HL-60 (cell line): ENCODE measurements around the gene PIM2.

Source experiments
- GABPA ChIP-seq: IDR thresholded peaks from 2 replicates; pipeline ENCODE4 v1.6.1; 2012; ENCODE audit warnings: low read depth
- POLR2AphosphoS5 ChIP-seq: IDR thresholded peaks from 2 replicates; pipeline ENCODE4 v1.6.1; 2012; ENCODE audit warnings: low read depth
- TF ChIP-seq, protein P1 (sequence below): IDR thresholded peaks from one replicate; pipeline ENCODE4 v1.5.1; 2011; ENCODE audit warnings: low read length, control low read depth, inconsistent platforms; ENCODE audit not compliant: insufficient read depth
- TF ChIP-seq, protein P2 (sequence below): IDR thresholded peaks from 2 replicates; pipeline ENCODE4 v1.6.1; 2012; ENCODE audit warnings: low read depth; ENCODE audit not compliant: insufficient replicate concordance

DNA sequence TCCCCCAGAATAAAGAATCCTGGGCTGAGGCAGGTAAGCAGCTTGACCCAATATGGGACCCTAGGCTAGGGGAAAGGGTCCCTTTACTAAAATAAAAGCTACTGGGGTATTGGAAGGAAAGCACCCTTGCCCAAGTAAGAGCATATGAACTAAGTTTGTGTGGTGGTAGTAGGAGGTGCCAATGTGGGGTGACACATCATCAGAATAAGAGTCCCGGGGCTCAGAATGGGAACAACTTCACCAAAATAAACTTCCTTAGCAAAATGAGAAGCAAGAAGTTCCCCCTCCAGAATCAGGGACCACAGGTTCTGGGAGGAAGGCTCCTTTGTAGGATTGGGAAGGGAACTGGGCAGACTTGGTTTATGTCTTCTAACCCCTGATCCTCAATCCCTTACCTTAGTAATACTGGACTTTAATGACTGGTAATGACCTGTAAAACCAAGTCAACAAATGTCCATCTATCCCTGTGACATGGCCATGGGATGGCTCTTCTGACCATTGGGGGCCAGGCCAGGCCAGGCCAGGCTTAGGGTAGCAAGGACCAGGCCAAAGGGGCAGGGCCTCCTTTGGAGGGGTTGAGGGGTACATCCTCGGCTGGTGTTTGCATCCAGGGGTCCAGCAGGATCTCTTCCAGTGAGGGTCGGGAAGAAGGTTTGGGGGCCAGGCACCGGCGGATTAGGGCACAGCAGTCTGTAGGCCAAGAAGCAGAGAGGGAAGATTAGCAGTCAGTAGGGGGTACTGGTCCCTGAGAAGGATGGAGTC lies 5.0 kb downstream of the PIM2 start:
- TF ChIP-seq POLR2AphosphoS5 (no peak), GABPA (no peak)
- TF ChIP-seq, protein P1, sequence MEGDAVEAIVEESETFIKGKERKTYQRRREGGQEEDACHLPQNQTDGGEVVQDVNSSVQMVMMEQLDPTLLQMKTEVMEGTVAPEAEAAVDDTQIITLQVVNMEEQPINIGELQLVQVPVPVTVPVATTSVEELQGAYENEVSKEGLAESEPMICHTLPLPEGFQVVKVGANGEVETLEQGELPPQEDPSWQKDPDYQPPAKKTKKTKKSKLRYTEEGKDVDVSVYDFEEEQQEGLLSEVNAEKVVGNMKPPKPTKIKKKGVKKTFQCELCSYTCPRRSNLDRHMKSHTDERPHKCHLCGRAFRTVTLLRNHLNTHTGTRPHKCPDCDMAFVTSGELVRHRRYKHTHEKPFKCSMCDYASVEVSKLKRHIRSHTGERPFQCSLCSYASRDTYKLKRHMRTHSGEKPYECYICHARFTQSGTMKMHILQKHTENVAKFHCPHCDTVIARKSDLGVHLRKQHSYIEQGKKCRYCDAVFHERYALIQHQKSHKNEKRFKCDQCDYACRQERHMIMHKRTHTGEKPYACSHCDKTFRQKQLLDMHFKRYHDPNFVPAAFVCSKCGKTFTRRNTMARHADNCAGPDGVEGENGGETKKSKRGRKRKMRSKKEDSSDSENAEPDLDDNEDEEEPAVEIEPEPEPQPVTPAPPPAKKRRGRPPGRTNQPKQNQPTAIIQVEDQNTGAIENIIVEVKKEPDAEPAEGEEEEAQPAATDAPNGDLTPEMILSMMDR: no peak
- TF ChIP-seq, protein P2, sequence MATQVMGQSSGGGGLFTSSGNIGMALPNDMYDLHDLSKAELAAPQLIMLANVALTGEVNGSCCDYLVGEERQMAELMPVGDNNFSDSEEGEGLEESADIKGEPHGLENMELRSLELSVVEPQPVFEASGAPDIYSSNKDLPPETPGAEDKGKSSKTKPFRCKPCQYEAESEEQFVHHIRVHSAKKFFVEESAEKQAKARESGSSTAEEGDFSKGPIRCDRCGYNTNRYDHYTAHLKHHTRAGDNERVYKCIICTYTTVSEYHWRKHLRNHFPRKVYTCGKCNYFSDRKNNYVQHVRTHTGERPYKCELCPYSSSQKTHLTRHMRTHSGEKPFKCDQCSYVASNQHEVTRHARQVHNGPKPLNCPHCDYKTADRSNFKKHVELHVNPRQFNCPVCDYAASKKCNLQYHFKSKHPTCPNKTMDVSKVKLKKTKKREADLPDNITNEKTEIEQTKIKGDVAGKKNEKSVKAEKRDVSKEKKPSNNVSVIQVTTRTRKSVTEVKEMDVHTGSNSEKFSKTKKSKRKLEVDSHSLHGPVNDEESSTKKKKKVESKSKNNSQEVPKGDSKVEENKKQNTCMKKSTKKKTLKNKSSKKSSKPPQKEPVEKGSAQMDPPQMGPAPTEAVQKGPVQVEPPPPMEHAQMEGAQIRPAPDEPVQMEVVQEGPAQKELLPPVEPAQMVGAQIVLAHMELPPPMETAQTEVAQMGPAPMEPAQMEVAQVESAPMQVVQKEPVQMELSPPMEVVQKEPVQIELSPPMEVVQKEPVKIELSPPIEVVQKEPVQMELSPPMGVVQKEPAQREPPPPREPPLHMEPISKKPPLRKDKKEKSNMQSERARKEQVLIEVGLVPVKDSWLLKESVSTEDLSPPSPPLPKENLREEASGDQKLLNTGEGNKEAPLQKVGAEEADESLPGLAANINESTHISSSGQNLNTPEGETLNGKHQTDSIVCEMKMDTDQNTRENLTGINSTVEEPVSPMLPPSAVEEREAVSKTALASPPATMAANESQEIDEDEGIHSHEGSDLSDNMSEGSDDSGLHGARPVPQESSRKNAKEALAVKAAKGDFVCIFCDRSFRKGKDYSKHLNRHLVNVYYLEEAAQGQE: no peak
